WERI-Rb-1 (cell line): ENCODE measurements around the gene ATG13.

ENCODE experiments used
- DNase-seq: peaks from one replicate; pipeline ENCODE4 v3.0.0-alpha.2; 2020
- H3K27ac ChIP-seq: fragments of 250-450 bp; sonication (Bioruptor Pico); 2 replicates; pipeline ENCODE4 v1.5.1; 2020; ENCODE audit warnings: mild to moderate bottlenecking, moderate library complexity
- H3K27me3 ChIP-seq: fragments of 250-450 bp; sonication (Bioruptor Pico); 2 replicates; pipeline ENCODE4 v1.5.1; 2021; ENCODE audit warnings: mild to moderate bottlenecking, low read depth, moderate library complexity; ENCODE audit not compliant: insufficient read depth, severe bottlenecking
- H3K36me3 ChIP-seq: fragments of 250-450 bp; sonication (Bioruptor Pico); 2 replicates; pipeline ENCODE4 v1.5.1; 2020; ENCODE audit warnings: mild to moderate bottlenecking, moderate library complexity
- H3K4me3 ChIP-seq: 2 replicates; pipeline ENCODE4 v1.5.1; 2011; ENCODE audit warnings: low read depth, mild to moderate bottlenecking, control low read depth, low read length
- H3K9me3 ChIP-seq: fragments of 250-450 bp; sonication (Bioruptor Pico); 2 replicates; pipeline ENCODE4 v1.5.1; 2021; ENCODE audit warnings: mild to moderate bottlenecking, moderate library complexity; ENCODE audit not compliant: severe bottlenecking
- CTCF ChIP-seq: IDR thresholded peaks from 2 replicates; pipeline ENCODE4 v1.5.1; 2011; ENCODE audit warnings: low read depth, mild to moderate bottlenecking, control low read depth, inconsistent platforms, low read length

ATG13 gene

GRCh38 chr11:46641639-46642038 lies 24.3 kb downstream of the ATG13 start:
- Histone ChIP-seq H3K27ac (no peak overlapping the region), H3K4me3 (no peak overlapping the region), H3K27me3 (no peaks in the 10 kb centered on the region), H3K9me3 (no peaks in the 10 kb centered on the region), H3K36me3 (peaks cover 22% of the 10 kb centered on the region)
- no peak for TF ChIP-seq CTCF
- no peak for DNase-seq

DNA sequence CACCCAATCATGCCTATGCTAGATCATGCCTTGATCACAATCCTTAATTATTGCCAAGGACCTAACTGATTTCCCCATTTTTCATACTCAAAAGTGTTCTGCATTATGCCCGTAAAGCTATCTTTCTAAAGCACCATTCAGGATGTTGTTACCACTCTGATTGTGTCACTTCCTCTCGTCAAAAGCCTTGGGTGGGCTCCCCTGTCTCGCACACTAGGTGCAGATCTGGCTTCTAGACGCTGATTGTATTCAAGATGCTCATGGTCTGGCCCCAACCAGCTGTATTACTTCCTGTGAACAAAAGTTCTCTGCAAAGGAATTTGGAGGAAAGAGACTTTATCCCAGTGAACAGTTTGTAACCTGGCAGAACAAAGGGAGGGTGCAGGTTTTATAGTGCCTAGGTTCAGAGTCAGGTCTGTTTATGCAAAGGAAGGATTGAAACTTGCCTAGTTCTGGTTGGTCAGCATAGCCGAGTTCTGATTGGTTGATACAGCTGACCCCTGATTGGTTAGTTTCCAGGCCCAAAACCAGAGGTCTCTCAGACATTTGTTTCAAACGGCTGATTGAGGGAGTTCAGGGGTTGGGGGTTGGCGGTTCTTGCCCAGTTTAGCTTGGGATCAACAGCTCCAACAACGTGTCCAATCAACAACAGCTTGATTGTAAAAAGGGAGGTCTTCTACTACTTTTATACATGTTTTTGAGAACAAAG lies 25.4 kb downstream of the ATG13 start:
- Histone ChIP-seq H3K27me3 (no peaks in the 10 kb centered on the region), H3K4me3 (no peak overlapping the region), H3K9me3 (no peaks in the 10 kb centered on the region), H3K27ac (no peak overlapping the region), H3K36me3 (peaks cover 32% of the 10 kb centered on the region)
- DNase-seq: no peak
- no peak for TF ChIP-seq CTCF

DNA sequence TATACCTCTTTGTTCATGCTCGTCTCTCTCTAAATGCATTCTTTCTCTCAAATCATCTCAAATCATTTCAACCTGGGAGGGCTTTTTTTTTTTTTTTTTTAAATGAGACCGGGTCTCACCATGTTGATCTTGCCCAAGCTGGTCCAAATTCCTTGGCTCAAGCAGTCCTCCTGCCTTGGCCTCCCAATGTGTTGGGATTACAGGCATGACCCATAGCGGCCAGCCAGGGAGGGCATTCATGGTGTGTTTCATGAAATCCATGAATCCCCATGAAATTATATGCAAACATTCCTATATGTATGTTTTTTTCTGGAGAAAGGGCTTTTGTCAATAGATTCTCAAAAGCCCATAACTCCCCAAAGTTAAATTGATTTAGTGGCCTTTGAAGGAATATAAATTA lies 26.2 kb downstream of the ATG13 start:
- Histone ChIP-seq H3K4me3 (no peak overlapping the region), H3K27me3 (no peaks in the 10 kb centered on the region), H3K27ac (no peak overlapping the region), H3K9me3 (no peaks in the 10 kb centered on the region), H3K36me3 (peaks cover 37% of the 10 kb centered on the region)
- TF ChIP-seq CTCF: no peak
- DNase-seq: no peak

GRCh38 chr11:46643986-46644385 lies 26.6 kb downstream of the ATG13 start:
- Histone ChIP-seq H3K36me3 (peaks cover 38% of the 10 kb centered on the region), H3K27me3 (no peaks in the 10 kb centered on the region), H3K27ac (no peak overlapping the region), H3K4me3 (no peak overlapping the region), H3K9me3 (no peaks in the 10 kb centered on the region)
- TF ChIP-seq CTCF: no peak
- DNase-seq: no peak

DNA sequence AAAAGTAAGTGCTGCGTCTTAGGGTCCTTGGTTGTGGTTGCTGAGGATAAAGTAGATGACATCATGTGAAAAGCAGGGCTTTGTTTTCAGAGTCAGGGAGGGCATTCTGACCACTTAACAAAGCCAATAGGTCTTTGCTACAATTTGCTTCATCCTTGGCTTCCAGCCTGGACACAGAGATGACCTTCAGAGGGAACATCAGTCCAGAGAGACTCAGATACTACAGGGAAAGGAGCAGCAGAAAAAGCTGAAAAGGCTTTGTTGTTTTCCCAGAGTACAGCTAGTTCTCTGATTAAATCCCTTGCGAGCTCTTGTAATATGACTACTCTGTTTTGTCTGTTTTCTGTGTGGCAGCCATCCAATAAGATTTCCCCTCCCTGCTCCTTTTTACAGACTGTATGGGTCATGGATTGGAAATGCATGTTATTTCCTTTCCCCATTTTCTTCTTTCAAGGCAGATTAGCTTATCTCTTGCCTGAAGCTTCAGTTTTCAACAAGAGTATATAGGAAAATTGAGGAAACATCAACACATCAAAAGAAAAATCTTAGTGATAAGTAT lies 31.9 kb downstream of the ATG13 start:
- H3K9me3 ChIP-seq: no peaks in the 10 kb centered on the region
- DNase-seq: no peak
- H3K27ac ChIP-seq: no peak overlapping the region
- H3K4me3 ChIP-seq: no peak overlapping the region
- peaks cover 71% of the 10 kb centered on the region for H3K36me3 ChIP-seq
- TF ChIP-seq CTCF: no peak
- H3K27me3 ChIP-seq: no peaks in the 10 kb centered on the region

DNA sequence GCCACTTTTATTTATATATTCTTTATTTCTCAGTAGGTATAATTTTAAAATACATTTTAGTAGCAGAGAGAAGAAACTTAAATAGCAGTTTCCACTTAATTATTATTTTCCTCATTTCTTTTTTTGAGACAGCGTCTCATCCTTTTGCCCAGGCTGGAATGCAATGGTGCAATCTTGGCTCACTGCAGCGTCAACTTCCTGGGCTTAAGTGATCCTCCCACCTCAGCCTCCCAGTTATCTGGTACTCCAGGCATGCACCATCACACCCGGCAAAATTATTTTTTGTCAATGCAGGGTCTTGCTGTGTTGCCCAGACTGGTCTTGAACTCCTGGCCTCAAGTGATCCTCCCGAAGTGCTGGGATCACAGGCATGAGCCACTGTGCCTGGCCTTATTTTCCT lies 38.3 kb downstream of the ATG13 start:
- H3K27me3 ChIP-seq: no peaks in the 10 kb centered on the region
- DNase-seq: no peak
- no peak for TF ChIP-seq CTCF
- no peak overlapping the region for H3K27ac ChIP-seq
- H3K36me3 ChIP-seq: peaks cover 78% of the 10 kb centered on the region
- no peaks in the 10 kb centered on the region for H3K9me3 ChIP-seq
- no peak overlapping the region for H3K4me3 ChIP-seq
